ENCODE data around the gene OR1A1. TPM values are rescaled to one million over a fixed set of nuclear protein-coding genes. Genes with fewer than 3 reads are reported as not detected.

The OR1A1 gene
- total RNA-seq, 1 donor from 2014 or later = not detected

Other genes with a start within 250 kb of the OR1A1 start
- gene OR1D5, start 144.1 kb upstream of the OR1A1 start, total RNA-seq = not detected in 2 replicates
- gene OR1D2, start 103.2 kb upstream of the OR1A1 start, total RNA-seq = not detected in 2 replicates
- gene OR1G1, start 80.1 kb upstream of the OR1A1 start, total RNA-seq = not detected in 2 replicates
- gene OR1A2, start 10.1 kb upstream of the OR1A1 start, total RNA-seq = not detected in 2 replicates
- 0.11 TPM in 1 of 2 replicates, not detected in the other for gene OR3A1, start 90.7 kb downstream of the OR1A1 start, total RNA-seq
- gene OR3A2, start 178.6 kb downstream of the OR1A1 start, total RNA-seq = 0.39 and 1.2 TPM in 2 replicates
- gene OR1E1, start 190.7 kb downstream of the OR1A1 start, total RNA-seq = not detected in 2 replicates
- not detected in 2 replicates for gene OR3A3, start 203.7 kb downstream of the OR1A1 start, total RNA-seq
- gene OR1E2, start 226.2 kb downstream of the OR1A1 start, total RNA-seq = not detected in 2 replicates

Measured in T-helper 2 cell treated with Interferon-gamma antibody and Interleukin-4, amounts not matched to agents 100 ng/mL and 5 ng/mL, for 36 hours (primary cell).